ENCODE data around the gene C1orf167.
A peak's percentile ranks its signal among the peaks of the same experiment; 100 is the strongest.

Gene C1orf167

GRCh38 chr1:11761988-11762406 is at the start of gene C1orf167:
C1orf167 (plus strand) TSS chr1:11762193; CDS start chr1:11764401, 2,208 bp downstream.
- TF ChIP-seq, protein P1, sequence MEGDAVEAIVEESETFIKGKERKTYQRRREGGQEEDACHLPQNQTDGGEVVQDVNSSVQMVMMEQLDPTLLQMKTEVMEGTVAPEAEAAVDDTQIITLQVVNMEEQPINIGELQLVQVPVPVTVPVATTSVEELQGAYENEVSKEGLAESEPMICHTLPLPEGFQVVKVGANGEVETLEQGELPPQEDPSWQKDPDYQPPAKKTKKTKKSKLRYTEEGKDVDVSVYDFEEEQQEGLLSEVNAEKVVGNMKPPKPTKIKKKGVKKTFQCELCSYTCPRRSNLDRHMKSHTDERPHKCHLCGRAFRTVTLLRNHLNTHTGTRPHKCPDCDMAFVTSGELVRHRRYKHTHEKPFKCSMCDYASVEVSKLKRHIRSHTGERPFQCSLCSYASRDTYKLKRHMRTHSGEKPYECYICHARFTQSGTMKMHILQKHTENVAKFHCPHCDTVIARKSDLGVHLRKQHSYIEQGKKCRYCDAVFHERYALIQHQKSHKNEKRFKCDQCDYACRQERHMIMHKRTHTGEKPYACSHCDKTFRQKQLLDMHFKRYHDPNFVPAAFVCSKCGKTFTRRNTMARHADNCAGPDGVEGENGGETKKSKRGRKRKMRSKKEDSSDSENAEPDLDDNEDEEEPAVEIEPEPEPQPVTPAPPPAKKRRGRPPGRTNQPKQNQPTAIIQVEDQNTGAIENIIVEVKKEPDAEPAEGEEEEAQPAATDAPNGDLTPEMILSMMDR (IDR thresholded peaks at IDR 0.05; ENCODE audit: control extremely low read depth, extremely low read depth, low read depth, missing control alignments) = no peak
- CTCF ChIA-PET = no interaction called here
- no peak for DNase-seq (ENCODE audit: extremely low spot score)
- POLR2A ChIA-PET = no interaction called here

DNA sequence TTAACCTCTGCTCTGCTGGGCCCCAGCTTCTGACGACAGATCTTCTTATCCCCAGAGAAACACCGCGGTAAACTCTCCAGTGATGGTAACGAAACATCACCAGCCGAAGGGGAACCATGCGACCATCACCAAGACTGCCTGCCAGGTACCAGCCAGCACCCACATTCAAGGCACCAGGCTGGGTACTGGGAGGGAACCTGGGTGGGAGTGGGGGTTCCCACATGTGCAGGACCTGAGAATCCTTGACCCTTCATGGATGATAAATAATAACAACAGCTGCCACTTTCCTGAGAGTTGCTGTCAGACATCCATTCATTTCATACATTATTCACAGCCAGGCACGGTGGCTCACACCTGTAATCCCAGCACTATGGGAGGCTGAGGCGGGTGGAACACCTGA is 49.7 kb upstream of the C1orf167 start:
- DNase-seq (ENCODE audit: extremely low spot score) = no peak
- ChIA-PET POLR2A (no interaction called here), CTCF (interaction anchor here (1.1 kb wide), 1 partner anchor 67 kb away, joined by 3 read pairs; no protein-coding TSS in a partner anchor)
- TF ChIP-seq, protein P1 (IDR thresholded peaks at IDR 0.05; ENCODE audit: control extremely low read depth, extremely low read depth, low read depth, missing control alignments) = no peak

GRCh38 chr1:11713095-11713494 is 48.9 kb upstream of the C1orf167 start:
- DNase-seq (ENCODE audit: extremely low spot score) = no peak
- ChIA-PET POLR2A (no interaction called here), CTCF (no interaction called here)
- TF ChIP-seq, protein P1 (IDR thresholded peaks at IDR 0.05; ENCODE audit: control extremely low read depth, extremely low read depth, low read depth, missing control alignments) = no peak

GRCh38 chr1:11714831-11715575 is 47.0 kb upstream of the C1orf167 start:
- TF ChIP-seq, protein P1 (IDR thresholded peaks at IDR 0.05; ENCODE audit: control extremely low read depth, extremely low read depth, low read depth, missing control alignments) = no peak
- DNase-seq (ENCODE audit: extremely low spot score) = no peak
- ChIA-PET CTCF (interaction anchor here (0.7 to 1.7 kb wide), 11 partner anchors 9 to 677 kb away, joined by 3 to 6 read pairs (median 3); no protein-coding TSS in a partner anchor), POLR2A (no interaction called here)

DNA sequence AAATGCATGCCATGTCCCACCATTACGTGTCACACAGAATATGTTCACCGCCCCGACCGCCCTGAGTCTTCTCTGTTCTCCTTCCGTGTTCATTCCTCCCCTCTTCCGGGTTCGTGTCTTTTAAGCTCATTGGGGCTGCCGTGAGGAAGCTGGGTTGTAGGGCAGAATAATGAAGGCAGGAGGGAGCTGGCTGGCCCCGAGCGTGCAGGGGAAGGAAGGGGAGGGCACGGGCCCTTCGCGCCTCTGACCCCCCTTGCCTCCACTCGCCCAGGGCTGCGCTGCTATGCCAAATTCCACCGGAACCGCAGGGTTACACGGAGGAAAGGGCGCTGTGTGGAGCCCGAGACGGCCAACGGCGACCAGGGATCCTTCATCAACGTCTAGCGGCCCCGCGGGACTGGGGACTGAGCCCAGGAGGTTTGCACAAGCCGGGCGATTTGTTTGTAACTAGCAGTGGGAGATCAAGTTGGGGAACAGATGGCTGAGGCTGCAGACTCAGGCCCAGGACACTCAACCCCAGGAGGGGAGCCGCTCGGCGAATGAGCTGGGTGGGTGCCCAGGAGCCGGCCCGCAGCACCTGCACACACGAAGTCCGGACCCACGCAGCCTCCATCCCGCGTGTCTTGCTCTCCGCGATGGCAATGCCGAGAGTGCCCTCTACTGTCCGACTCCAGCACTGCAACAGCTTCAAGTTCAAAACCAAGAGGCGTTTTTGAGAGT is 42.5 kb upstream of the C1orf167 start:
- DNase-seq (ENCODE audit: extremely low spot score) = peak; percentile 80
- POLR2A ChIA-PET = no interaction called here
- CTCF ChIA-PET = interaction anchor here (0.8 to 5.2 kb wide), 26 partner anchors 9 to 751 kb away, joined by 3 to 84 read pairs (median 6); partner anchors contain the start of genes AGTRAP, FBXO44, FBXO6 and MAD2L2
- TF ChIP-seq, protein P1 (IDR thresholded peaks at IDR 0.05; ENCODE audit: control extremely low read depth, extremely low read depth, low read depth, missing control alignments) = peak; percentile 97

GRCh38 chr1:11720033-11720376 is 42.0 kb upstream of the C1orf167 start:
- CTCF ChIA-PET = interaction anchor here (0.8 to 5.2 kb wide), 26 partner anchors 10 to 752 kb away, joined by 3 to 84 read pairs (median 6); partner anchors contain the start of genes AGTRAP, FBXO44, FBXO6 and MAD2L2
- TF ChIP-seq, protein P1 (IDR thresholded peaks at IDR 0.05; ENCODE audit: control extremely low read depth, extremely low read depth, low read depth, missing control alignments) = no peak
- POLR2A ChIA-PET = no interaction called here
- DNase-seq (ENCODE audit: extremely low spot score) = no peak

Measured in GM10248 (cell line).